ENCODE measurements around the gene BTBD18. TPM values are rescaled to one million over a fixed set of nuclear protein-coding genes. Genes with fewer than 3 reads are reported as not detected.

The BTBD18 gene
- total RNA-seq, 6 experiments from 2014 or later: not detected

- H3K27me3 Mint-ChIP-seq (ENCODE audit: insufficient read depth): peaks cover 3% of the 10 kb centered on the region
- no peak for DNase-seq
- peaks cover 18% of the 10 kb centered on the region for H3K36me3 Mint-ChIP-seq (ENCODE audit: low read depth)
- peaks cover 20% of the 10 kb centered on the region for H3K4me1 Mint-ChIP-seq (ENCODE audit: low read depth)
- peak overlapping the region; percentile 31; the same call in 1 of the 2 replicates for H3K27ac Mint-ChIP-seq
- H3K9me3 Mint-ChIP-seq: no peaks in the 10 kb centered on the region
- H3K4me3 Mint-ChIP-seq: no peak overlapping the region
- TF ChIP-seq CTCF (IDR thresholded peaks at IDR 0.05): no peak
These were observed 6.4 kb downstream of the BTBD18 start for GRCh38 chr11:57745206-57745605.

- Mint-ChIP-seq H3K36me3 (ENCODE audit: low read depth) (peaks cover 18% of the 10 kb centered on the region), H3K9me3 (no peaks in the 10 kb centered on the region), H3K27ac (peak overlapping the region; percentile 57), H3K4me1 (ENCODE audit: low read depth) (peaks cover 26% of the 10 kb centered on the region), H3K27me3 (ENCODE audit: insufficient read depth) (peaks cover 3% of the 10 kb centered on the region), H3K4me3 (no peak overlapping the region)
- DNase-seq: no peak
- no peak for TF ChIP-seq CTCF (IDR thresholded peaks at IDR 0.05)
These were observed 7.3 kb downstream of the BTBD18 start for GRCh38 chr11:57744357-57744756.

- Mint-ChIP-seq H3K27me3 (ENCODE audit: insufficient read depth) (peaks cover 3% of the 10 kb centered on the region), H3K27ac (peak overlapping the region; percentile 88), H3K4me3 (peak overlapping the region; percentile 98), H3K9me3 (no peaks in the 10 kb centered on the region), H3K36me3 (ENCODE audit: low read depth) (peaks cover 18% of the 10 kb centered on the region), H3K4me1 (ENCODE audit: low read depth) (peaks cover 26% of the 10 kb centered on the region)
- no peak for DNase-seq
- no peak for TF ChIP-seq CTCF (IDR thresholded peaks at IDR 0.05)
These were observed 9.5 kb downstream of the BTBD18 start for GRCh38 chr11:57742087-57742452.

GRCh38 chr11:57741132-57742086, 10.2 kb downstream of the BTBD18 start, which contains the start of gene SELENOH:
SELENOH (plus strand) TSS chr11:57741491; CDS start chr11:57741596, 105 bp downstream.
- peaks cover 3% of the 10 kb centered on the region for H3K27me3 Mint-ChIP-seq (ENCODE audit: insufficient read depth)
- no peaks in the 10 kb centered on the region for H3K9me3 Mint-ChIP-seq

More at GRCh38 chr11:57741132-57742086, 10.2 kb downstream of the BTBD18 start, which contains the start of gene SELENOH:
- peak within 1 kb of the TSS; percentile 88 for H3K27ac Mint-ChIP-seq
- peak; percentile 97 for DNase-seq
- peaks cover 26% of the 10 kb centered on the region for H3K4me1 Mint-ChIP-seq (ENCODE audit: low read depth)
- H3K36me3 Mint-ChIP-seq (ENCODE audit: low read depth): peaks cover 18% of the 10 kb centered on the region
- no peak for TF ChIP-seq CTCF (IDR thresholded peaks at IDR 0.05)
- H3K4me3 Mint-ChIP-seq: peak within 1 kb of the TSS; percentile 98

Measured in HFFc6 (cell line).